ENCODE results near the gene NF1.
"Not testable (repeated sequence)": the region's sequence is repeated elsewhere in the genome, so short reads cannot be mapped to it uniquely, and the experiment has no call there.

The NF1 gene

DNA sequence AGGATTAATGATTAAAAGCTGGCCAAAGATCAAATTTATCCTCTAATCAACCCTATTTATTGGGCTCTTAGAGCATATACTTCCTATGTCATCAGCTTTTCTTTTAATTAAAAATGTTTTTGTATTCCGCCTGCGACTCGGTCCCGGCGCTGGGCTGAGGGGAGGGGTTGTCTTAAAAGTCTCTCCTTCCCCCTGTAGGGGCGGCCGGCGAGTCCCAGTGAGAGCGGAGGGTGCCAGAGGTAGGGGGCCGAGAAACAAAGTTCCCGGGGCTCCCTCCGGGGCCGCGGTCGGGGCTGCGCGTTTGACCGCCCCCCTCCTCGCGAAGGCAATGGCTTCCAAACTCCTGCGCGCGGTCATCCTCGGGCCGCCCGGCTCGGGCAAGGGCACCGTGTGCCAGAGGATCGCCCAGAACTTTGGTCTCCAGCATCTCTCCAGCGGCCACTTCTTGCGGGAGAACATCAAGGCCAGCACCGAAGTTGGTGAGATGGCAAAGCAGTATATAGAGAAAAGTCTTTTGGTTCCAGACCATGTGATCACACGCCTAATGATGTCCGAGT lies 250.5 kb downstream of the NF1 start:
- not testable (repeated sequence) for DNase-seq (ENCODE audit: low read depth)

DNA sequence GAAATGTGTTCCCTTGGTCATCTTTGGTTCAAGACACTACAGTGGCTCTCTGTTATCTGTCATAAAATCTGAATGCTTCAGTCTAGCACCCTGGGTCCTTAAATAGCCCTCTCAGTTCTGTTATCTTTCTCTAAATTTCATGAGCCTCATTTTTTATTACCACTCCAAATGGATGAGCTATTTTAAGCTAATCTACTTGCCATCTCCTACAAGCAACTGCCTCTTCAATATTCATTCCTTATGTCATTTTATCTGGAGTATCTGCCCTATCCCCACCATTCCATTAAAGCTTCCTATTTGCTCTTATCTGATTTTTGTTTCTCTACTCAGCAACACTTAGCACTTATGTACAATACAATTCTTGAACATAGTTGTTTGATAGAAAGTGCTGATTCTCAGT lies 254.7 kb downstream of the NF1 start:
- DNase-seq (ENCODE audit: low read depth) = no peak

GRCh38 chr17:31355935-31356334 lies 261.2 kb downstream of the NF1 start:
- no peak for DNase-seq (ENCODE audit: low read depth)

DNA sequence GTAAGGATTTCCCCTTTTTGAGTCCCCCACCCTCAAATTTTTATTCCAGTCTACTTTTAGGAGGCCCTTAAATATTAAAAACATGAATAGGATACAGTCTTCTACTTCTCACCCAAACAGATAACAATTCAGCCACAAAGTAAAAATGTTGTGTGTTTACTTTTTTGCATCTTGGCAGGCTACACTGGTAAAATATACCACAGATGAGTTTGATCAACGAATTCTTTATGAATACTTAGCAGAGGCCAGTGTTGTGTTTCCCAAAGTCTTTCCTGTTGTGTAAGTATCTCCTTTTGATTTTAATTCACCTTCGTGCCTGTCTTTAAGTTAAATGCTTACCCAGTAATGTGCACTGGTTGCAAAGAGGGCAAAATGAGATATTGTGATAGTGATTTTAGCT lies 262.3 kb downstream of the NF1 start:
- DNase-seq (ENCODE audit: low read depth) = no peak

DNA sequence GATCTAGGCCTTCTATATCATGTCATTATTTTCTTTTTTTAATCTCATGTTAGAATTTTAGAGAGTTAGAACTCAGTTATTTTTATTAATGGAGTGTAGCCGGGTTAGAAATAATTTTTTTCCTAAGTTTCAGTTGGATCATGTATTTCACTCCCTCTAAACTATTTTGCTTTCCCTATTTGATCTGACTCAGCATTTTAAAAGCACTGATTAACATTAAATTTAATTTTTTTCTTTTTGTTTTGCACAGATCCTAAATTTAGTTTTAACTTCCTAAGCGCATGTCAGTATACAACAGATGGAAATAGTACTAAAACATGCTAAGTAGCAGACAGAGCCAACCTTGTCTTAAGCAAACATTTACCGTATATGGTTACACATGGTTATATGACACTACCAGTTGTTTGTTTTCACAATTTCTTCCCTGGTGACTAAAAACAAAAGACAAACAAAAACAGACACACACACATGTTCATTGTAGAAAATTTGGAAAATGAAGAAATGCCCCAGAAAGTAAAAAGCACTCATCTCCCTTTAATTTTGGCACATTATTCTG lies 263.1 kb downstream of the NF1 start:
- no peak for DNase-seq (ENCODE audit: low read depth)

DNA sequence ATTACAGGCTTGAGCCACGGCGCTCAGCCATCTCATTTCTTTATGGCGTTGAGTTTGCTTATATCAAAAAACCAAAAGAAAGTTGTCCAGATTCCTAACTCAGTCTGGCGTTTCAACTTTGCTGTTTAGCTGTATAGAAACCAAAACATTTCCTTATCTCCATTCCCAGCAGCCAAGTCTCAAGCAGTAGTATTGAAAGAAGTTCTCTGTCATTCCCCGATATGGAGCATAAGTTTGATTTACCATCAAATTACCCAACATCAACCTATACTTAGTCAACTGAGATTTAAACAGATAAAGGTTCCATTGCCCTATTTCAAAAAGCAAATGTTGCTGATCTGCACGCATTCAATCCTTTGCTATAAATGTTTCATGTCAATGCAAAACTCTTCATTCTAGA lies 269.2 kb downstream of the NF1 start:
- no peak for DNase-seq (ENCODE audit: low read depth)

GRCh38 chr17:31366088-31366487 lies 271.3 kb downstream of the NF1 start:
- DNase-seq (ENCODE audit: low read depth) = no peak

DNA sequence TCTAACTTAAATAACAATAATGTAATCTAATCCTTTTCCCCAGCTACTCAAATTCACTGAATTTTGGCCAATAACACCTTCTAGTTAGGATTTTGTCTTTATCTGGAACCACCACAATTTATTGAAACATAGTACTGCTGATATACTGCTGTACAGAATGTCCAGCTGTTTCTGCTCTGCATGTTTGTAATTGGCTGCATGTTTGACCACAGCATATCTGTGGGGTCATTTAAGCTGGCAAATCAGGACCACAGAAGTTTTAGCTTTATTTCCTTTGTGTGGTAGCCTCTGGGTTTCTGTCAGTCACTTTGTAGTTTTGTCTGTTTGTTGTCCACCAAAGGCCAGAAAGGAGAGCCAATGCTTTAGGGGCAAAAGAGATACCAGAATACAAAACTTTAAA lies 274.5 kb downstream of the NF1 start:
- DNase-seq (ENCODE audit: low read depth) = no peak

GRCh38 chr17:31371511-31372097 lies 276.8 kb downstream of the NF1 start:
- DNase-seq (ENCODE audit: low read depth) = no peak

DNA sequence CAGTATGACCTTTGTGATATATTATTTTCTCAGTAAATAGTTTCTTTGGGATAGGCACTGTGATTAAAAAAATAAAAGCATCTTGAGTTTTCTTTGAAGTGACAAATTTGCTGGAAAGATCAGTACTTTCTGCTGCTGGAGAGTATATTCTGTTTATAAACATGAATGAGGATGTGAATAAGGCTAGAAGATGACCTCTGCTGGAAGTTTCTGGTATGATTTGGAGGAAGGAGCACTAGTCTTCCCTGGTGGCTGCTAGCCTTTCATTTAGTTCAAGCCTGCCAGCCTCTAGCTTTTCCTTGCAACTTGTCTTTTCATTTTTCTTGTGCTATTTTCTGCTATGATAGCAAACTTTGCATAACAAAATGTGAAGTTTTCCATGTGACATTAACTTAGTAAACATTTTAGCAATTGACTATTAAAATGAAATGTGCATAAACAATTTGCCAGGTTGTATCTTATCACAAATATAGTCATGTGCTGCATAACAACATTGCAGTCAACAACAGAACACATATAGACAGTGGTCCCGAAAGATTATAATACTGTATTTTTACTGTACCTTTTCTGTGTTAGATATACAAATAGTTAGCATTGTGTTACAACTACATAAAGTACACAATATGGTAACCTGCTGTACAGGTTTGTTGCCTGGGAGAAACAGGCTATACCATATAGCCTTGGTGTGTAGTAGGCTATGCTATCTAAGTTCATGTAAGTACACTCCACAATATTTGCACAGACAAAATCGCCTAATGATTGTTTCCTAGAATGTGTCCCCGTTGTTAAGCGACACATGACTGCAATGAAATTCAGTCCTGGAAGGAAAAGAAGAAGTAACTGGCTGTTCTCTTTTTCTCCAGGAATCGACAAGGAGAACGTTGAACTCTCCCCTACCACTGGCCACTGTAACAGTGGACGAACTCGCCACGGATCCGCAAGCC lies 278.6 kb downstream of the NF1 start:
- no peak for DNase-seq (ENCODE audit: low read depth)

DNA sequence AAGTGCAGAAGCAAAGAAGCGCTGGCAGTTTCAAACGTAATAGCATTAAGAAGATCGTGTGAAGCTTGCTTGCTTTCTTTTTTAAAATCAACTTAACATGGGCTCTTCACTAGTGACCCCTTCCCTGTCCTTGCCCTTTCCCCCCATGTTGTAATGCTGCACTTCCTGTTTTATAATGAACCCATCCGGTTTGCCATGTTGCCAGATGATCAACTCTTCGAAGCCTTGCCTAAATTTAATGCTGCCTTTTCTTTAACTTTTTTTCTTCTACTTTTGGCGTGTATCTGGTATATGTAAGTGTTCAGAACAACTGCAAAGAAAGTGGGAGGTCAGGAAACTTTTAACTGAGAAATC lies 279.3 kb downstream of the NF1 start:
- DNase-seq (ENCODE audit: low read depth) = no peak

GRCh38 chr17:31374503-31374902 lies 279.7 kb downstream of the NF1 start:
- no peak for DNase-seq (ENCODE audit: low read depth)

GRCh38 chr17:31378638-31379037 lies 283.9 kb downstream of the NF1 start:
- DNase-seq (ENCODE audit: low read depth) = no peak

GRCh38 chr17:31379597-31380205 lies 284.9 kb downstream of the NF1 start:
- no peak for DNase-seq (ENCODE audit: low read depth)

- no peak for DNase-seq (ENCODE audit: low read depth)
Measured at GRCh38 chr17:31381165-31381668, 286.4 kb downstream of the NF1 start.

DNA sequence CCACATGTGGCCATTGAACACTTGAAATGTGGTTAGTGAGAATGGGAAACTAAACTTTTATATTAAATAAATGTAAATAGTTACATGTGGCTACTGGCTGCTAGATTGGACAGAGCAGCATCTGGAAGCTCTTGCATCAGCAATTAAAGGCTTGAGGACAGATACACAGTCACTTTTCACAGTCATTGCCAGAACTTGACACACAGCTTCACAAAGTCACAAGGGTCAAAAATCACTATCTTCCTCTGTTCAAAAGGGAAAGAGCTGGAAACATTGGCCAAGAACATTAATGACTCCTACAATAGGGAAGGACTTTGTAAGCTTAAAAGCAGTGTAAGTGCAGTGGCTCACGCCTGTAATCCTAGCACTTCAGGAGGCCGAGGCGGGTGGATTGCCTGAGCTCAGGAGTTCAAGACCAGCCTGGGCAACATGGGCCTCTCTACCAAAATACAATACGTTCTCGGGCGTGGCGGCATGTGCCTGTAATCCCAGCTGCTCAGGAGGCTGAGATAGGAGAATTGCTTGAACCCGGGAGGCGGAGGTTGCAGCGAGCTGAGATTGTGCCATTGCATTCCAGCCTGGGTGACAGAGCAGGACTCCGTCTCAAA lies 288.0 kb downstream of the NF1 start:
- DNase-seq (ENCODE audit: low read depth) = not testable (repeated sequence)

- not testable (repeated sequence) for DNase-seq (ENCODE audit: low read depth)
Measured at GRCh38 chr17:31383488-31383887, 288.7 kb downstream of the NF1 start.

GRCh38 chr17:31385428-31386285 lies 290.9 kb downstream of the NF1 start:
- DNase-seq (ENCODE audit: low read depth) = no peak

GRCh38 chr17:31386542-31387075 lies 291.8 kb downstream of the NF1 start:
- no peak for DNase-seq (ENCODE audit: low read depth)

DNA sequence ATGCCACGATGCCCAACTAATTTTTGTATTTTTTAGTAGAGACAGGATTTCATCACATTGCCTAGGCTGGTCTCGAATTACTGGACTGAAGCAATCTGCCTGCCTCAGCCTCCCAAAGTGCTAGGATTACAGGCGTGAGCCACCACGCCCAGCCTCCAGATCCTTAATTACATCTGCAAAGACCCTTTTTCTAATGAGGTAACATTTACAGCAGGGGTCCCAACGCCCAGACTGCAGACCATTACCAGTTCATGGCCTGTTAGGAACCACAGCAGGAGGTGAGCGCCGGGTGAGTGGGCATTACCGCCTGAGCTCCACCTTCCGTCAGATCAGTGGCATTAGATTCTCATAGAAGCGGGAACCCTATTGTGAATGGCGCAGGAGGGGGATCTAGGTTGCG lies 292.7 kb downstream of the NF1 start:
- DNase-seq (ENCODE audit: low read depth) = no peak

DNA sequence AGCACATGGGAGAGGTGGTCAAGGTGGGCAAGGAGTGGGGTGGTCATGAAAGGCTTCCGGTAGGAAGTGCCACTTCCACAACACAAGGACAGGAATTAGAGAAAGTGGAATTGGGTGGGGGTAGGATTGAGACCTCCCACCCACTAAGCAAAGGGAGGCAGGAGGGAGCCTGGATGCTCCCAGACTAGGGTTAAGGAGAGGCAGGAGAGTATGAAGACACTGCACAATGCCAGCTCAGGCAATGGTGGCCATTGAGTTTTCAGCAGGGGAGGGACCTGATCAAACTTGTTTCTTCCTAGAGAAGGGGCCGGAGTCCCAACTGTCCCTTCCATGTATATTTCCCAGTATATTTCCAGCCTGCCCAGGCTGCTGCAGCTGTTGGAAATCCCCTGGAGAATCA lies 293.6 kb downstream of the NF1 start:
- DNase-seq (ENCODE audit: low read depth) = no peak

All from activated T-helper 1 cell treated with Interleukin-2 at 50 U/mL for 16 hours (primary cell).